ENCODE data around the gene UBE4B.

UBE4B gene

GRCh38 chr1:10042746-10043145, 10.0 kb downstream of the UBE4B start:
- no peak for DNase-seq (ENCODE audit: low spot score)

GRCh38 chr1:10045480-10046355, 13.0 kb downstream of the UBE4B start:
- peak; percentile 96 for DNase-seq (ENCODE audit: low spot score)

GRCh38 chr1:10046356-10047085, 13.8 kb downstream of the UBE4B start:
- peak; percentile 80 for DNase-seq (ENCODE audit: low spot score)

GRCh38 chr1:10048601-10049000, 15.8 kb downstream of the UBE4B start:
- peak; percentile 82 for DNase-seq (ENCODE audit: low spot score)

DNA sequence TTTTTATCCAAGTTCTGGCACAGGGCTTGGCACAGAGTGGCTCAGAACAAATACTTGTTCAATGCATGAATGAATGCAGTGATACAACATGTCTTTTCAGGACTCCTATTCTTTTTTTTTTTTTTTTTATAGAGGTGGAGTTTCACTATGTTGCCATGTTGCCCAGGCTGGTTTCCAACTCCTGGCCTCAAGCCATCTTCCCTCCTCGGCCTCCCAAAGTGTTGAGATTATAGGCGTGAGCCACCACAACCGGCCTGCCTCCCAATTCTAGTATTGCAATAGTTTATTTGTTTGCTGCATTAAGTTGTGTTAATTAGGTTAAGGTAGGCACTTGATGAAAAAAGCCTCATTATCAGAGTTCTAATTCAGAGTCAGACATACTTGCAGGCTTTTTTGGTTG, 17.9 kb downstream of the UBE4B start:
- no peak for DNase-seq (ENCODE audit: low spot score)

DNA sequence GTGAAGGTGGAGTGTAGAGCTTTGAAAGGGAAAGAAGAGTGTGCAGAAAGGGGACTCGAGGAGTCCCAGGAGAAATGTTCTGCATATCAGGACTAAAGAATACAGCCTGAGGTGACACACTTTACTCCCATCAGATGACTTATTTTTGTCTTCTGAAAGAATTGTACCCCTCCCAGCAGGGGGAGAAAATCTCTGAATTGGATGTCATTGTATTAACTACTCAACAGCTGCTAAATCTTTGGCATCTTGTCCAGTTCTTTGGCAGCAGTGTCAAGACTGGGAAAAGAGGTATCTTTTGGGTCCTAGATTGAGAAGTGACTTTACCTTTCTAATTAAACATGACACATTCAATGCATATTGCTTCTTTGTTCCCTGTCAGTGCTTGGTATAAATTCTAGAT, 18.9 kb downstream of the UBE4B start:
- DNase-seq (ENCODE audit: low spot score), result no peak

- no peak for DNase-seq (ENCODE audit: low spot score)
Measured at GRCh38 chr1:10052347-10052746, 19.6 kb downstream of the UBE4B start.

- no peak for DNase-seq (ENCODE audit: low spot score)
Measured at GRCh38 chr1:10054465-10054864, 21.7 kb downstream of the UBE4B start.

GRCh38 chr1:10056599-10056987, 23.8 kb downstream of the UBE4B start:
- no peak for DNase-seq (ENCODE audit: low spot score)

- no peak for DNase-seq (ENCODE audit: low spot score)
Measured at GRCh38 chr1:10057343-10057742, 24.6 kb downstream of the UBE4B start.

DNA sequence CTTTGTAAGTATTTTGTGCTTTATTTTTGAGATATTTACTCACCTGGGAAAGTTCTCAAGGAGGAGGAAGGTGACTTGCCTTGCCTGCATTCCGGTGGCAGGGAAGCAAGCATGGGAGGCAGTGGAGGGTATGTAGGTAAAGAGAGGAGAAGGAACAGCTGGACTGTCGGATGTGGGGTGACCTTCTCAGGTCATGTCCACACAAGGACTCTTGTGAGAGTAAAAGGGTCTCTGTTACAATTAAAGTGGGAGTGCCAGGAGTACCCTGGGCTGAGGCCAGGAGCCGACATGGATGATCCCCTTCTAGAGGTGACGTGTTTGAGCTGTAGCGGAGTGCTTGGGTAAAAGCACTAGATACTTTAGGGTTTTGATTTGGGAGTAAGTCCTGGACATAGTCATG, 25.0 kb downstream of the UBE4B start:
- DNase-seq (ENCODE audit: low spot score), result no peak

DNA sequence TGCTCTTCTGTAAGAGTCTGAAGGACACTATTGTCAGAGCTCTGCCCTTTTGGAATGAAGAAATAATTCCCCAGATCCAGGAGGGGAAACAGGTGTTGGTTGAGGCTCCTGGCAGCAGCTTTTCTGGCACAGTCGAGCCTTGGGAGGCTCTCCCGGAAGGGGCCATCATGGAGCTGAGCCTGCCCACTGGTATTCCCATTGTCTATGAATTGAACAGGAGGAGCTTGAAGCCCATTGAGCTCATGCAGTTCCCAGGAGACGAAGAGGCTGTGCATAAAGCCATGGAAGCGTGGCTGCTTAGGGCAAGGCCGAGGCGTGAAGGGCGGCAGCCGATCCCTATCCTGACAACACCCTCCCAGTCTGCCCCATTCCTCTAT, 26.6 kb downstream of the UBE4B start:
- DNase-seq (ENCODE audit: low spot score), result peak; percentile 78

DNA sequence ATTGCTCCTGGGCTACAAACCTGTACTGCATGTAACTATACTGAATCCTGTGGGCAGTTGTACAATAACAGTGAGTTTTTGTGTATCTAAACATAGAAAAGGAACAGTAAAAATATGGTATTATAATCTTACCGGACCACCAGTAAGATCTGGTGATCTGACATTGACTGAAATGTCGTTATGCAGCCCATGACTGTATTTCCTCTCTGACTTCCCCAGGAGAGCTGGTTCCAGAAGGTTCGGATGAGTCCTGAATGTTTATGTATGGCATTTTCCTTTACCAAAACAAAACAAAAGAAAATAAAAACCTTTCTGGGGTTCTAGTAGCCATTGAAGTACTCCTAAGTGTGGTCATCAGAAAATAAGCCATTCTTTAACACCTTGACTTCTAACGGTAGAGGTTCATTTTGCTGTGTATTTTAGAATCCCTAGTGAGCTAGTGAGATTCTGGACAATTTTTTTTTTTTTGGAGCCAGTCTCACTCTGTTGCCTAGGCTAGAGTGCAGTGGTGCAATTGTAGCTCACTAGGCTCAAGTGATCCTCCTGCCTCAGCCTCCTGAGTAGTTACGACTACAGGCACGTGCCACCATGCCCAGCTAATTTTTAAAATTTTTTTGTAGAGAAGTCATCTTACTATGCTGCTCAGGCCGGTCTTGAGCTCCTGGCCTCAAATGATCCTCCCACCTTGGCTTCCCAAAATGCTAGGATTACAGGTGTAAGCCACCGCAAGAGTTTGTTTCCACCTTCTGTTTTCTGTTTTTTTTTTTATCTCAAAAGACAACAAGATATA, 27.7 kb downstream of the UBE4B start:
- no peak for DNase-seq (ENCODE audit: low spot score)

GRCh38 chr1:10061276-10061675, 28.5 kb downstream of the UBE4B start:
- DNase-seq (ENCODE audit: low spot score), result no peak

- no peak for DNase-seq (ENCODE audit: low spot score)
Measured at GRCh38 chr1:10063878-10064277, 31.1 kb downstream of the UBE4B start.

DNA sequence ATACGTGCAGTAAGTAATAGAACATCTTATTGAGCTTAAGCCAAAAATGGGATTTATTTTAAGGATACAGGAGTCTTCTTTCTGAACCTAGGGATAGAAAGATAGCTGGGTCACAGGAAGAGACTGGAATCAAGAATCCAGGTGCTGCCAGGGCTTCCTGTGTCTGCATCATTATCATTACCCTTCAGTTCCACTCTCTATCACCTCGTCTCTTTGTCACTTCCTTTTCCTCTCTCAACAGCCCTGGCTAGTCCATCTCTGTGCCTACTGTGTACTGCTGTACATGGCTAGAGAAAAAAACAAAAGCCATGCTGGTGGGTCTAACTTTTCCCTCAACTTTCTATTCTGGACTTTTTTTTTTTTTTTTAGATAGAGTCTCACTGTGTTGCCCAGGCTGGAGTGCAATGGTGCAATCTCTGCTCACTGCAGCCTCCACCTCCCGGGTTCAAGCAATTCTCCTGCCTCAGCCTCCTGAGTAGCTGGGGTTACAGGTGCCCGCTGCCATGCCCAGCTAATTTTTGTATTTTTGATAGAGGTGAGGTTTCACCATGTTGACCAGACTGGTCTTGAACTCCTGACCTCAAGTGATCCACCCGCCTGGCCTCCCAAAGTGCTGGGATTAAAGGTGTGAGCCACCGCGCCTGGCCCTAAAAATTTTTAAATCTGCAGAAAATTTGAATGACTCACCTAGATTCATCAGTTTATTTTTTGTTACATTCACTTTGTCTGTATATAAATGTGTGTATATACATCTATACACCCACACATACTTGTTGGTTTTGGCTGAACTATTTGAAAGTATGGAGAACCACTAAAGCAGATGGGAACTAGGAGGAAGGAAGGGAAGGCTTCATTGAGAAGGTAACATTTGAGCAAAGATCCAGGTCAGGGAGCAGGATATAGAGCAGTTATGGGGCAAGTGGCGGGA, 31.9 kb downstream of the UBE4B start:
- no peak for DNase-seq (ENCODE audit: low spot score)

DNA sequence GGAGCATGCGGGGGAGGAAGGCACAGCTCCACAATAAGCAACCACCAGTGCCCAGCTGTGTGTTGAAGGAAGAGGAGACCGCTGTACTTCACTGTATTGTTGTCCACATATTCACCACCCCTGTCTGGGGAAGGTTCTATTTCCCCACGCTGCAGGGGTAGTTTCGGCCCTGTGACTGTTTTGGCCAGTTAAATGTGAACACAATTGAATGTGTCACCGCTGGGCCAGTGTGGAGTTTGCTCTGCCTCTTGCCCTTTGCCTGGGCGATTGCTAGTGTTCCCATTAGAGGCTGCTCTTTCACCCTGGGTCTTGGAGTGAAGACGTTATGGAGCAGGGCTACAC, 32.6 kb downstream of the UBE4B start:
- peak; percentile 36 for DNase-seq (ENCODE audit: low spot score)

DNA sequence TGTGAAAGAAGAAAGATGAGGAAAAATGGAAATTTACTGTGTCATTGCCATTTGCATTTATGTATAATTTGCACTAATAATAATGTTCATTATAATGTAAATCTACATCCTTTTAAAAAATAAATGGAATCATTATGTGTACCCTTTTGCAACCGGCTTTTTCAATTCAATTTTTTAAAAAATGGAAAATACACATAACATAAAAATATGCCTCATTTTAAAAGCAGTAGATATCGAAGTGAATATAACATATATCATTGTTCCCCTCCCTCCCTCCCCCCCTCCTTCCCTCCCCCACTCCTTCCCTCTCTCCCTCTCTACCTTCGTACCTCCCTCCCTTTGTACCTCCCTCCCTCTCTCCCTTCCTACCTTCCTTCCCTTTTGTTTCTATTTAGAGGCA, 33.0 kb downstream of the UBE4B start:
- no peak for DNase-seq (ENCODE audit: low spot score)

DNA sequence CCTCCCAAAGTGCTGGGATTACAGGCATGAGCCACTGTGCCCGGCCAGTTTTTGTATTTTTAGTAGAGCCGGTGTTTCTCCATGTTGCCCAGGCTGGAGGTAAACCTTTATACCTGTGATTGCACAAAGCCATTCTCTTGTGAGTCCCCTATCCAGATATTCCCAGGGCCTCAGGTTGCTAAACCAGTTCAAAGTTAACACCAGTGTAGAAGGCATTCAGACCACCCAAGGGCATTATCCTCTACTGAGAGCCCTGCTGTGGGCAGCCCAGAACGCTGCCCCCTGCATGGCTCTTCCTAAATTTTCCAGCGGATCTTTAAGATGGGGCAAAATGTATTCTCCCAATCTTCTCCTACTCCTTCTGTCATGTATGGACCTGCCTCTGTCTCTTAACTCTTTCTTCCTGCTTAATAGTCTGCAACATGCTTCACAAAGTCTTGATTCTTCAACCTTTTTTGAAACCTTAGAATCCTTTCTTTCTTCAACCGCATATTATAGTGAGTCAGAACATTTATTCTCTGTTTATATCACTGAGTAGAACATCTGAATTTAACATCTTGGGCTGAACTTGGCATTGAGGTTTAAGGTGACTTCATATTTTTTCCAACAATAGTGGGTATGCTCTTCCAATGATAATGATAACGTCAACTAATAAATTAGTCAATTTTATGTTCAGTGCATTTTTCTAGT, 36.0 kb downstream of the UBE4B start:
- DNase-seq (ENCODE audit: low spot score), result no peak

DNA sequence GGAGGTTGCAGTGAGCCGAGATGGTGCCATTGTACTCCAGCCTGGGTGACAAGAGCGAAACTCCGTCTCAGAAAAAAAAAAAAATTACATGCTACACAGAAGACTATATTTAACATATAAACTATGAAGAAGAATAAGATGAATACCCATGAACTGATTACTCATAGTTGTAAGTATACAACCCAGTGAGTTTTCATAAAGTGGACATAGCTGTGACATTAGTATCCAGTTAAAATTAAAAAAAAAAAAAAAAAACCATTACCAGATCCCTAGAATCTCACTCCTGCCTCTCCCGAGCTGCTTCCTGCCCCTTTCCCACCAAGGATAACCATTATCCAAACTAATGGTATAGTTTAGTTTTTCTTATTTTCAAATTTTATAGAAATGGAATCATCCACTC, 37.4 kb downstream of the UBE4B start:
- DNase-seq (ENCODE audit: low spot score), result no peak

DNA sequence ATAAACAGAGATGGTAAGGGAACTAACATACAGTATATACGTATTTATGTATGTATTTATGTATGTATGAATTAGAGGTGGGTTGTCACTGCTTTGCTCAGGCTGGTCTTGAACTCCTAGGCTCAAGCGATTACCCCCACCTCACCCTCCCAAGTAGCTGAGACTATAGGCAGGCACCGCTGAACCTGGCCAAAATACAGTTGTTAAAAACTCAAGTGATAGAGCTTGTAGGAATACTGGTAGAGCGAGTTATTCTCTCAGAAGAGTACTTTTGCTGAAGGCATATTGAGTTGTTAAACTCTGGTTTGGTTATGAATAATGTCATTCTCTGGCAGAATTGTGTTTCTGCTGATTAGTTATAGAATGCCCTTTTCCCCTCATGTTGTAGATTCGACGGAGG, 38.9 kb downstream of the UBE4B start:
- no peak for DNase-seq (ENCODE audit: low spot score)

Data from cerebellar cortex (tissue), 1 donor.